Inflammatory macrophage (primary cell): ENCODE data around the gene CACNB4.
"Not testable (repeated sequence)": the region's sequence is repeated elsewhere in the genome, so short reads cannot be mapped to it uniquely, and the experiment has no call there.

Experiments used
- DNase-seq, 2 donors: peaks; one replicate each; pipeline ENCODE4 v3.0.0-alpha.2; 2020 to 2022
- total RNA-seq, 18 experiments: gene quantifications; one replicate each; lab custom pipeline; 2026; ENCODE audit warnings: mixed read lengths in 6 of 18, inconsistent platforms in 2 of 18; lab: John Stamatoyannopoulos, UW

Gene CACNB4
- 0.10 to 0.99 (median 0.29) reads per million in 18 experiments for total RNA-seq

- DNase-seq: no peak
These were observed at the start of gene CACNB4 for GRCh38 chr2:152098496-152099366. Gene CACNB4 (minus strand): TSS chr2:152099044.

- no peak for DNase-seq
These were observed 35.8 kb upstream of the CACNB4 start for GRCh38 chr2:152134488-152135280.

- DNase-seq: no peak
These were observed 33.5 kb upstream of the CACNB4 start for GRCh38 chr2:152132306-152132705.

GRCh38 chr2:152127628-152128027 lies 28.8 kb upstream of the CACNB4 start:
- DNase-seq: no peak

- DNase-seq: no peak
These were observed 27.8 kb upstream of the CACNB4 start for GRCh38 chr2:152126664-152127063.

GRCh38 chr2:152122161-152122560 lies 23.3 kb upstream of the CACNB4 start:
- DNase-seq: no peak

- no peak for DNase-seq
These were observed 21.6 kb upstream of the CACNB4 start for GRCh38 chr2:152120430-152120829.

- no peak for DNase-seq
These were observed 17.1 kb upstream of the CACNB4 start for GRCh38 chr2:152115952-152116351.

GRCh38 chr2:152114366-152114765 lies 15.5 kb upstream of the CACNB4 start:
- DNase-seq: peak; percentile 10 to 46

GRCh38 chr2:152107140-152107539 lies 8.3 kb upstream of the CACNB4 start:
- not testable (repeated sequence) for DNase-seq

- no peak for DNase-seq
These were observed 7.6 kb upstream of the CACNB4 start for GRCh38 chr2:152106464-152106863.

- no peak for DNase-seq
These were observed 4.4 kb upstream of the CACNB4 start for GRCh38 chr2:152103271-152103670.

- DNase-seq: no peak
These were observed 2.1 kb upstream of the CACNB4 start for GRCh38 chr2:152100961-152101360.

GRCh38 chr2:152099367-152100050 lies 665 bp upstream of the CACNB4 start:
- DNase-seq: peak in 1 of 2 donors; percentile 20

- DNase-seq: peak in 1 of 2 donors; percentile 17
These were observed 896 bp downstream of the CACNB4 start for GRCh38 chr2:152097801-152098495.

GRCh38 chr2:152097290-152097800 lies 1.5 kb downstream of the CACNB4 start:
- DNase-seq: no peak

- DNase-seq: no peak
These were observed 3.7 kb downstream of the CACNB4 start for GRCh38 chr2:152095146-152095545.

GRCh38 chr2:152094014-152094413 lies 4.8 kb downstream of the CACNB4 start:
- DNase-seq: no peak

- no peak for DNase-seq
These were observed 5.4 kb downstream of the CACNB4 start for GRCh38 chr2:152093464-152093863.

GRCh38 chr2:152092095-152092494 lies 6.7 kb downstream of the CACNB4 start:
- DNase-seq: no peak

- DNase-seq: not testable (repeated sequence)
These were observed 8.1 kb downstream of the CACNB4 start for GRCh38 chr2:152090726-152091125.

- DNase-seq: peak; percentile 36 to 40
These were observed 9.6 kb downstream of the CACNB4 start for GRCh38 chr2:152089238-152089637.
